Testis (tissue), 2 donors: ENCODE results near the gene MEIS2.

ENCODE experiments used
- CTCF ChIP-seq, 3 experiments: fragments of 450-650 bp in 2 of 3; fragments of 200-600 bp in 1 of 3; sonication (generic) in 1 of 3; IDR thresholded peaks; one replicate each; pipeline ENCODE4 v1.5.1; 2016 to 2019; ENCODE audit warnings: antibody characterized with exemption in 3 of 3, mild to moderate bottlenecking in 2 of 3, moderate library complexity in 1 of 3
- POLR2A ChIP-seq: fragments of 450-650 bp; IDR thresholded peaks from one replicate; pipeline ENCODE4 v1.6.1; 2017; ENCODE audit warnings: antibody characterized with exemption, mild to moderate bottlenecking, moderate library complexity

- TF ChIP-seq CTCF (IDR thresholded peaks at IDR 0.05) (no peak), POLR2A (no peak)
Observed at GRCh38 chr15:36867436-36867835, 232.9 kb downstream of the MEIS2 start.
